Mesodermal cell (in vitro differentiated cells): ENCODE measurements around the gene SNF8. TPM values are rescaled to one million over a fixed set of nuclear protein-coding genes. Genes with fewer than 3 reads are reported as not detected.

Experiments
- H3K27ac ChIP-seq: 2 replicates; pipeline ENCODE4 v1.7.0; 2013; ENCODE audit warnings: mild to moderate bottlenecking, low read depth, low read length, moderate library complexity; ENCODE audit not compliant: severe bottlenecking
- H3K36me3 ChIP-seq: 2 replicates; pipeline ENCODE4 v1.7.1; 2013; ENCODE audit warnings: mild to moderate bottlenecking, low read length, moderate library complexity; ENCODE audit not compliant: control insufficient read depth, insufficient read depth
- H3K4me1 ChIP-seq: one replicate; pipeline ENCODE4 v1.7.1; 2013; ENCODE audit warnings: mild to moderate bottlenecking, low read length; ENCODE audit not compliant: insufficient read depth, control insufficient read depth, poor library complexity, severe bottlenecking
- H3K4me3 ChIP-seq: 2 replicates; pipeline ENCODE4 v1.7.0; 2013; ENCODE audit warnings: low read length, control low read depth, mild to moderate bottlenecking; ENCODE audit not compliant: insufficient read depth, poor library complexity, severe bottlenecking; ENCODE audit errors: extremely low read depth
- H3K9me3 ChIP-seq: 2 replicates; pipeline ENCODE4 v1.7.1; 2013; ENCODE audit warnings: mild to moderate bottlenecking, low read length, moderate library complexity; ENCODE audit not compliant: control insufficient read depth
- WGBS, 2 experiments: methylation state at CpG; one replicate each; pipeline ENCODE4 v1.1.5; 2013; ENCODE audit warnings: missing lambda C conversion rate in 2 of 2; ENCODE audit not compliant: insufficient coverage in 2 of 2; 5-methylcytosine and 5-hydroxymethylcytosine counted together
- polyA plus RNA-seq, 2 experiments: library from polyadenylated mRNA; stranded (reverse); fragments of 50-300 nt; gene quantifications; one replicate each; pipeline ENCODE4 v1.2.3, GENCODE V29; 2013

The SNF8 gene, protein sequence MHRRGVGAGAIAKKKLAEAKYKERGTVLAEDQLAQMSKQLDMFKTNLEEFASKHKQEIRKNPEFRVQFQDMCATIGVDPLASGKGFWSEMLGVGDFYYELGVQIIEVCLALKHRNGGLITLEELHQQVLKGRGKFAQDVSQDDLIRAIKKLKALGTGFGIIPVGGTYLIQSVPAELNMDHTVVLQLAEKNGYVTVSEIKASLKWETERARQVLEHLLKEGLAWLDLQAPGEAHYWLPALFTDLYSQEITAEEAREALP
- 163 TPM for polyA plus RNA-seq (2013, experiment 1 of 2)
- polyA plus RNA-seq (2013, experiment 2 of 2): 133 TPM

- peaks cover 36% of the 10 kb centered on the region for H3K36me3 ChIP-seq
- H3K4me3 ChIP-seq: peak within 1 kb of the TSS; percentile 69
- no peaks in the 10 kb centered on the region for H3K9me3 ChIP-seq
- 4 to 6% methylated on average over 30 to 41 of the region's 55 CpGs for WGBS, 2 experiments
- peaks cover 4% of the 10 kb centered on the region for H3K4me1 ChIP-seq
- H3K27ac ChIP-seq: peak within 1 kb of the TSS; percentile 87
Measured at GRCh38 chr17:48944515-48945260, at the start of gene SNF8. Gene SNF8, minus strand, starts transcription at chr17:48944842. Its CDS starts 108 bp downstream, at chr17:48944734.

- peaks cover 6% of the 10 kb centered on the region for H3K36me3 ChIP-seq
- H3K27ac ChIP-seq: peak overlapping the region; percentile 64
- peaks cover 32% of the 10 kb centered on the region for H3K4me1 ChIP-seq
- H3K9me3 ChIP-seq: no peaks in the 10 kb centered on the region
- H3K4me3 ChIP-seq: no peak overlapping the region
Measured at GRCh38 chr17:48993951-48994350, 49.3 kb upstream of the SNF8 start.

DNA sequence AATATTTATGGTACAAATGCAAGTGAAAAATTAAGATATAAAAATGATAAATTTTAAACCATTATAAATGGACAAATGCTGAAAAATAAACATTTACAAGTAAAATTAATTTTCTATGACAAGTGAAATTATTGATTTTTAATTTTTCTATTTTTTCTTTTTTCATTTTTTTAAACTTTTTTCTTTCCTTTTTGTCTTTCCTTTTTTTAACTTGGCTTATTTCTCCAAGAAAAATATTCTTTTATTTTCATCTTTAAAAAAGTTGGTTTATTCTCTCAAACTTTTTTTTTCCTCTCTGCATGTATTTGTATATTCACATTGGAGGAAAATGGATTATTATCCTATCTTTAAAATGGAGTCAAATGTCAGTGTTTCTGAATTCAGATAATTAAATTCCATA, 48.7 kb upstream of the SNF8 start:
- H3K4me1 ChIP-seq: peaks cover 32% of the 10 kb centered on the region
- no peak overlapping the region for H3K4me3 ChIP-seq
- no peak overlapping the region for H3K27ac ChIP-seq
- H3K9me3 ChIP-seq: no peaks in the 10 kb centered on the region
- peaks cover under 1% of the 10 kb centered on the region for H3K36me3 ChIP-seq

DNA sequence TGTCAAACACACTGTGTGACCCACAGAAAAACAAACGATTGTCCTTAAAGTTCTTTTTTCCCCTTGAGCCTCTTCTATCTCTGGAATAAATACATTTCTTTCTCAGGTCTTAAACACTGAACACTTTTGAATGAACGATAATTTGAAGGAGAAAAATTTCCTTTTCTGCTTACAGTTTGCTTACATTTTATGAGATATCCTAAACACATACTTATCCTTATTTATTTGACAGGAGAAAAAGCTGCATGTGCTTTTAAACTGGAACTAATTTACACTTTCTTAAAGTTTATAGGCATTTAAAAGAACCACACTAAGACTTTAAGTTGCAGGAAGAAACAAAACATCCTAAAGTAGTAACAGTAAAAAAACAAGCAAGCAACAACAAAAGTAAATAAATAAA, 47.8 kb upstream of the SNF8 start:
- Histone ChIP-seq H3K4me1 (peaks cover 32% of the 10 kb centered on the region), H3K9me3 (no peaks in the 10 kb centered on the region), H3K4me3 (no peak overlapping the region), H3K27ac (peak overlapping the region; percentile 54), H3K36me3 (no peaks in the 10 kb centered on the region)
- 25 to 50% methylated on average over 1 of the region's 2 CpGs for WGBS, 2 experiments

DNA sequence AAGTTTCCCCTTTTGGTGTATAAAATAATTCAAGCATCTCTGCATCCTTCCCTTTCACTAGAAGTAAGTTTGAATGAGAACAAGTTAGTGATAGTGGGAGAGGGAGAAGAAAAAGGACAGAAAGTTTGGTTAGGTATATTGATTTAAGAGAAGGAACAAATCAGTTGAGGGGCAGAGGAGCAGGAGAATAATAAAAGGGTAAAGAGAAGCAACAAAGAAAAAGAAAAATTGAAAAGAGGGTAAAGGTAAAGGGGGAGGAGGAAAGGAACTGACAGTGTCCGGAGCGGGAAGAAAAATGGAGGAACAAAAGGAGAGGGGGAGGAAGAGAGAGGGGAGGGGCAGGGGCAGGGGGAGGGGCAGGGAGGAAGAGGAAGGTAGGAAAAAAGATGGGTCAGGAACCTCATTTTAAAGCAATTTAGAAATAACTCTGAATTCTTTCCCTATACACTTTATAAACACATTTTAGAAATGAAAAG, 46.3 kb upstream of the SNF8 start:
- 0 to 11% methylated on average over 2 of the region's 2 CpGs for WGBS, 2 experiments
- Histone ChIP-seq H3K36me3 (no peaks in the 10 kb centered on the region), H3K27ac (peak overlapping the region; percentile 78), H3K9me3 (no peaks in the 10 kb centered on the region), H3K4me3 (no peak overlapping the region), H3K4me1 (peaks cover 32% of the 10 kb centered on the region)

- Histone ChIP-seq H3K4me1 (peaks cover 25% of the 10 kb centered on the region), H3K4me3 (no peak overlapping the region), H3K27ac (no peak overlapping the region), H3K36me3 (no peaks in the 10 kb centered on the region), H3K9me3 (no peaks in the 10 kb centered on the region)
- WGBS, 2 experiments: no CpG with 5 or more reads among the region's 4 CpGs
Measured at GRCh38 chr17:48989100-48989499, 44.5 kb upstream of the SNF8 start.

- Histone ChIP-seq H3K36me3 (no peaks in the 10 kb centered on the region), H3K4me3 (no peak overlapping the region), H3K9me3 (no peaks in the 10 kb centered on the region), H3K27ac (no peak overlapping the region), H3K4me1 (peaks cover 9% of the 10 kb centered on the region)
- WGBS, 2 experiments: 97 to 98% methylated on average over 5 to 11 of the region's 13 CpGs
Measured at GRCh38 chr17:48985436-48986245, 41.0 kb upstream of the SNF8 start.

GRCh38 chr17:48981927-48982539, 37.4 kb upstream of the SNF8 start:
- WGBS, 2 experiments: 88 to 94% methylated on average over 2 of the region's 3 CpGs
- Histone ChIP-seq H3K27ac (no peak overlapping the region), H3K9me3 (no peaks in the 10 kb centered on the region), H3K36me3 (no peaks in the 10 kb centered on the region), H3K4me1 (no peaks in the 10 kb centered on the region), H3K4me3 (no peak overlapping the region)

GRCh38 chr17:48973806-48974205, 29.2 kb upstream of the SNF8 start:
- Histone ChIP-seq H3K9me3 (no peaks in the 10 kb centered on the region), H3K27ac (peak overlapping the region; percentile 98), H3K4me3 (no peak overlapping the region), H3K4me1 (peaks cover 42% of the 10 kb centered on the region), H3K36me3 (no peaks in the 10 kb centered on the region)
- no CpG with 5 or more reads among the region's 3 CpGs for WGBS, 2 experiments

DNA sequence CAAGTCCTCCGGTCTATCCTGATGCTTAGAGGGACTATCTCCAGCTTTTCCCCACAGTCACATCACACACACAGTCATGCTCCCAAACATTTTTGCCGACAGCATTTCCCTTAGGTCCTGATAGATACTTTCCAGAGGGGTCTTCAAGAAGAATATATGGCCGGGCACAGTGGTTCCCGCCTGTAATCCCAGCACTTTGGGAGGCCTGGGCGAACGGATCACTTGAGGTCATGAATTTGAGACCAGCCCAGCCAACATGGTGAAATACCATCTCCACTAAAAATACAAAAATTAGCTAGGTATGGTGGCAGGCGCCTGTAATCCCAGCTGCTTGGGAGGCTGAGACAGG, 28.1 kb upstream of the SNF8 start:
- peak overlapping the region; percentile 98 for H3K27ac ChIP-seq
- 52 to 56% methylated on average over 5 to 6 of the region's 7 CpGs for WGBS, 2 experiments

More for the DNA sequence above, 28.1 kb upstream of the SNF8 start:
- Histone ChIP-seq H3K36me3 (no peaks in the 10 kb centered on the region), H3K9me3 (no peaks in the 10 kb centered on the region), H3K4me1 (peaks cover 42% of the 10 kb centered on the region), H3K4me3 (no peak overlapping the region)
